CD4-positive, CD25-positive, alpha-beta regulatory T cell (primary cell): ENCODE data around the gene AANAT. TPM values are rescaled to one million over a fixed set of nuclear protein-coding genes. Genes with fewer than 3 reads are reported as not detected.

Experiments
- ATAC-seq, 2 donors: fragments of 150-1000 bp; cut with Tn5 transposase; one replicate each; pipeline ENCODE4 v1.10.0; 2021; ENCODE audit warnings: low read depth in 2 of 2, moderate number of reproducible peaks in 2 of 2, moderate library complexity in 1 of 2
- DNase-seq, 3 donors: peaks; one replicate each; pipeline versions ENCODE4 v3.0.0 to v3.0.0-alpha.2; 2012 to 2022; ENCODE audit warnings: mixed read lengths in 1 of 3
- H3K27ac ChIP-seq: one replicate; pipeline ENCODE4 v1.7.0; 2013; ENCODE audit warnings: mild to moderate bottlenecking, low read length; ENCODE audit not compliant: insufficient read depth, poor library complexity, severe bottlenecking
- H3K27me3 ChIP-seq: one replicate; pipeline ENCODE4 v1.7.0; 2013; ENCODE audit warnings: low read length; ENCODE audit not compliant: control insufficient read depth, insufficient read depth
- H3K36me3 ChIP-seq: one replicate; pipeline ENCODE4 v1.7.0; 2013; ENCODE audit warnings: mild to moderate bottlenecking, low read length, moderate library complexity; ENCODE audit not compliant: control insufficient read depth, insufficient read depth
- H3K4me1 ChIP-seq: 2 replicates; pipeline ENCODE4 v1.7.0; 2013; ENCODE audit warnings: mild to moderate bottlenecking, low read length; ENCODE audit not compliant: insufficient read depth, control insufficient read depth, poor library complexity, severe bottlenecking
- H3K4me3 ChIP-seq: one replicate; pipeline ENCODE4 v1.7.0; 2013; ENCODE audit warnings: low read depth, mild to moderate bottlenecking, low read length, moderate library complexity
- H3K9me3 ChIP-seq, 2 experiments: 1 replicate in 1 of 2; 2 replicates in 1 of 2; pipeline ENCODE4 v1.7.0; 2013; ENCODE audit warnings: low read length in 2 of 2, mild to moderate bottlenecking in 1 of 2, moderate library complexity in 1 of 2; ENCODE audit not compliant: control insufficient read depth in 2 of 2
- H3K27ac Mint-ChIP-seq, 3 donors: one replicate each; pipeline ENCODE4 v1.8.0; 2020 to 2022; ENCODE audit warnings: mild to moderate bottlenecking in 3 of 3, mixed read lengths in 3 of 3, moderate library complexity in 2 of 3
- H3K27me3 Mint-ChIP-seq: one replicate; pipeline ENCODE4 v1.8.0; 2022; ENCODE audit warnings: mild to moderate bottlenecking, mixed read lengths
- H3K36me3 Mint-ChIP-seq: one replicate; pipeline ENCODE4 v1.8.0; 2020; ENCODE audit warnings: mixed read lengths
- H3K4me1 Mint-ChIP-seq, 4 donors: one replicate each; pipeline ENCODE4 v1.8.0; 2020 to 2022; ENCODE audit warnings: mixed read lengths in 4 of 4, mild to moderate bottlenecking in 1 of 4
- H3K4me3 Mint-ChIP-seq, 4 donors: one replicate each; pipeline ENCODE4 v1.8.0; 2020 to 2022; ENCODE audit warnings: mild to moderate bottlenecking in 4 of 4, mixed read lengths in 4 of 4, moderate library complexity in 3 of 4
- H3K9me3 Mint-ChIP-seq, 7 donors: one replicate each; pipeline ENCODE4 v1.8.0; 2020 to 2022; ENCODE audit warnings: mixed read lengths in 7 of 7, mild to moderate bottlenecking in 3 of 7, moderate library complexity in 2 of 7
- polyA plus RNA-seq, 4 donors: library from polyadenylated mRNA; unstranded; fragments of 300-500 nt; fragmentation: Illumina TruSeq; gene quantifications; one replicate each; pipeline ENCODE4 v1.2.3, GENCODE V29; 2021
- total RNA-seq: library from RNA; stranded (reverse); gene quantifications from one replicate; pipeline ENCODE4 v1.2.3, GENCODE V29; 2022

The AANAT gene
- total and polyA plus RNA-seq, 5 donors from 2014 or later, result not detected

DNA sequence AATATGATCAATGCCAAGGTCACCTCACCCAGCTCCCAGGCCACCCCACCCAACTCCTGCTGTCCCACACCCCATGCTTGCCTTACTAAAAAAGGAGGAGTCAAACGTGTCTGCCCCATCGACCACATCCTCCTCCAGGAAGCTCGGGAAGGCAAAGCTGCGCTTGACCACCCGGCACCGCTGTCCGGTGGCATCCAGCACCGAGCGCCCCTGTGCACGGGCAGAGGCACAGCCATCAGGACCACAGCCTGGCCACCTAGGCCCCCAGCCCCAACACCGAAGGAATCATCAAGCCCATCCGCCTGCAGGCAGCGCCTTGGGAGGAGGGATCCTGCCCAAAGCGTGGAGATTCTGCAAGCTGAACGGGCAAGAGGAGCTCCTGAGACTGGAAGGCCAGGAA, 10.2 kb downstream of the AANAT start:
- Histone ChIP-seq H3K4me1 (no peaks in the 10 kb centered on the region), H3K36me3 (no peaks in the 10 kb centered on the region), H3K27ac (no peak overlapping the region), H3K27me3 (no peaks in the 10 kb centered on the region), H3K4me3 (no peak overlapping the region), H3K9me3 (no peaks in the 10 kb centered on the region)
- Mint-ChIP-seq H3K4me3 (no peak overlapping the region), H3K9me3 (no peaks in the 10 kb centered on the region), H3K4me1 (no peaks in the 10 kb centered on the region), H3K36me3 (peaks cover 11% of the 10 kb centered on the region), H3K27ac (no peak overlapping the region), H3K27me3 (no peaks in the 10 kb centered on the region)
- ATAC-seq (no peak), DNase-seq (no peak)

DNA sequence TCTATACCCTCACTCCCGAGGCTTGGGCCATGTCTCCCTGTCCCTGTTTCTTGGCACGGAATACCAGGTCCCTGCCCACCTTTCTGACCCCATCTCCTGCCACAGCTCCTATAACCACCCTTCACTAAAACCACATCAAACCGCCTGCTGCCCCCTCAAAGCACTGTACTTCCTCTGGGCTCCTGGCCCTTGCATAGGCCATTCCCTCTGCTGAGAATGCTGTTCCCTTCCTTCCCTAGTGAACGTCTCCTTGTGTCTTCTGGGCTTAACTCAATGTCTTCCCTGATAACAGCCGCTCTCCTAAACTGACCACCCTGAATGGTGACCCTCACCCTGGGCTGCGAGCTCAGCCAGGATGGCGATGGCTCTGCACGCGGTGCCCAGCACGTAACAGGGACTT, 10.7 kb downstream of the AANAT start:
- H3K4me3 ChIP-seq, result no peak overlapping the region
- no peaks in the 10 kb centered on the region for H3K36me3 ChIP-seq
- Mint-ChIP-seq H3K27me3 (no peaks in the 10 kb centered on the region), H3K9me3 (no peaks in the 10 kb centered on the region), H3K4me1 (no peaks in the 10 kb centered on the region), H3K4me3 (no peak overlapping the region), H3K36me3 (peaks cover 11% of the 10 kb centered on the region), H3K27ac (no peak overlapping the region)
- no peak overlapping the region for H3K27ac ChIP-seq
- ATAC-seq (no peak), DNase-seq (no peak)
- H3K4me1 ChIP-seq, result no peaks in the 10 kb centered on the region
- no peaks in the 10 kb centered on the region for H3K27me3 ChIP-seq
- no peaks in the 10 kb centered on the region for H3K9me3 ChIP-seq

- H3K27me3 Mint-ChIP-seq, result no peaks in the 10 kb centered on the region
- ATAC-seq, result no peak
Observed at GRCh38 chr17:76478730-76479514, 11.5 kb downstream of the AANAT start.

GRCh38 chr17:76479515-76480060, 12.2 kb downstream of the AANAT start:
- H3K4me1 ChIP-seq, result no peaks in the 10 kb centered on the region

More at GRCh38 chr17:76478730-76479514, 11.5 kb downstream of the AANAT start:
- Histone ChIP-seq H3K27ac (no peak overlapping the region), H3K27me3 (no peaks in the 10 kb centered on the region), H3K9me3 (no peaks in the 10 kb centered on the region), H3K4me3 (no peak overlapping the region), H3K4me1 (no peaks in the 10 kb centered on the region), H3K36me3 (no peaks in the 10 kb centered on the region)
- DNase-seq, result no peak
- Mint-ChIP-seq H3K36me3 (peaks cover 11% of the 10 kb centered on the region), H3K4me1 (no peaks in the 10 kb centered on the region), H3K27ac (no peak overlapping the region), H3K9me3 (no peaks in the 10 kb centered on the region), H3K4me3 (peak overlapping the region in 1 of 4 donors; percentile 43)

GRCh38 chr17:76480632-76481031, 13.2 kb downstream of the AANAT start:
- no peaks in the 10 kb centered on the region for H3K27me3 ChIP-seq
- Mint-ChIP-seq H3K9me3 (no peaks in the 10 kb centered on the region), H3K4me3 (no peak overlapping the region), H3K36me3 (peaks cover 9% of the 10 kb centered on the region), H3K4me1 (peaks cover 0 to 5% (median under 1%) of the 10 kb centered on the region in 4 donors), H3K27me3 (no peaks in the 10 kb centered on the region), H3K27ac (peak overlapping the region in 1 of 3 donors; percentile 90)
- no peaks in the 10 kb centered on the region for H3K4me1 ChIP-seq
- DNase-seq (no peak), ATAC-seq (no peak)
- H3K36me3 ChIP-seq, result no peaks in the 10 kb centered on the region
- H3K27ac ChIP-seq, result no peak overlapping the region
- H3K4me3 ChIP-seq, result no peak overlapping the region
- H3K9me3 ChIP-seq, result no peaks in the 10 kb centered on the region

More at GRCh38 chr17:76479515-76480060, 12.2 kb downstream of the AANAT start:
- H3K27me3 ChIP-seq, result no peaks in the 10 kb centered on the region
- ATAC-seq, result no peak
- Mint-ChIP-seq H3K36me3 (peaks cover 14% of the 10 kb centered on the region), H3K27ac (no peak overlapping the region), H3K27me3 (no peaks in the 10 kb centered on the region), H3K9me3 (no peaks in the 10 kb centered on the region), H3K4me3 (no peak overlapping the region), H3K4me1 (peaks cover 0 to 3% (median 0%) of the 10 kb centered on the region in 4 donors)
- H3K36me3 ChIP-seq, result no peaks in the 10 kb centered on the region
- DNase-seq, result no peak
- H3K4me3 ChIP-seq, result no peak overlapping the region
- no peaks in the 10 kb centered on the region for H3K9me3 ChIP-seq
- no peak overlapping the region for H3K27ac ChIP-seq

- DNase-seq (no peak), ATAC-seq (peak in 1 of 2 donors; percentile 43)
- H3K9me3 ChIP-seq, result no peaks in the 10 kb centered on the region
- Mint-ChIP-seq H3K36me3 (peaks cover 9% of the 10 kb centered on the region), H3K4me1 (peaks cover 0 to 5% (median 1%) of the 10 kb centered on the region in 4 donors), H3K9me3 (no peaks in the 10 kb centered on the region), H3K27me3 (no peaks in the 10 kb centered on the region), H3K27ac (no peak overlapping the region), H3K4me3 (no peak overlapping the region)
- H3K27ac ChIP-seq, result no peak overlapping the region
- H3K4me1 ChIP-seq, result no peaks in the 10 kb centered on the region
- H3K4me3 ChIP-seq, result no peak overlapping the region
- no peaks in the 10 kb centered on the region for H3K27me3 ChIP-seq
- no peaks in the 10 kb centered on the region for H3K36me3 ChIP-seq
Observed at GRCh38 chr17:76481071-76481655, 13.8 kb downstream of the AANAT start.

DNA sequence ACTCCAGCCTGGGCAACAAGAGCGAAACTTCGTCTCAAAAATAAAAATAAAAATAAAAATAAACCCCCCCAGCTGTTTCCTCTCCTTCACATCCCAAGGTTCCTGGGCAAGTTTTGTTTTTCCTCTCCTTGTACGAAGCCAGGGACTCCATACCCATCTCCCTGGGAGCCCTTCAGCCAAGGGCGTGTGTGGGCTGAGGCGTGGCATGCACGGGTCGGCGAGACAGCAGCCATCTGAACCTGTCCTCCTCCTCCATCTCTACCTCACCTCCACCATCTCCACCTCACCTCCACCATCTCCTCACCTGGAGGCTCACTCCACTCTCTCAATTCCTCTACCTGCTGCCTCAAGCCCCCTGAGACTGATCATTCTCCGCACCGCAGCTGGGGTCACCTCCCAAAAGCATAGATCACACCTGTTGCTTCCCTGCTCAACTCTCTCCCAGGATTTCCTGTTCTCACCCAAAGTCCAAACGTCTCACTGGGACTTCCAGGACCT, 16.9 kb downstream of the AANAT start:
- Mint-ChIP-seq H3K36me3 (peaks cover 4% of the 10 kb centered on the region), H3K4me1 (peaks cover 0 to 5% (median 1%) of the 10 kb centered on the region in 4 donors), H3K27me3 (no peaks in the 10 kb centered on the region), H3K4me3 (no peak overlapping the region), H3K9me3 (no peaks in the 10 kb centered on the region), H3K27ac (no peak overlapping the region)
- no peak for ATAC-seq
- no peaks in the 10 kb centered on the region for H3K27me3 ChIP-seq
- no peaks in the 10 kb centered on the region for H3K9me3 ChIP-seq
- no peaks in the 10 kb centered on the region for H3K4me1 ChIP-seq
- H3K36me3 ChIP-seq, result no peaks in the 10 kb centered on the region
- no peak overlapping the region for H3K27ac ChIP-seq
- no peak overlapping the region for H3K4me3 ChIP-seq
- DNase-seq, result no peak
